ENCODE measurements around the gene PXMP2. TPM values are rescaled to one million over a fixed set of nuclear protein-coding genes. Genes with fewer than 3 reads are reported as not detected.

PXMP2 gene
- total RNA-seq, 1 donor from 2014 or later = 18.8 TPM

- no peak for TF ChIP-seq CTCF (IDR thresholded peaks at IDR 0.05)
- H3K27me3 ChIP-seq = no peaks in the 10 kb centered on the region
- peak in 1 of 2 donors; percentile 55 for DNase-seq (ENCODE audit: low spot score in 2 of 2)
- H3K9me3 ChIP-seq = no peaks in the 10 kb centered on the region
- H3K36me3 ChIP-seq = peaks cover 87 to 98% of the 10 kb centered on the region in 2 donors
- no peak overlapping the region for H3K27ac ChIP-seq
- H3K4me3 ChIP-seq = no peak overlapping the region
- intact Hi-C loops (cut with DNase I) = no loop called here
- H3K4me1 ChIP-seq = no peaks in the 10 kb centered on the region
Observed at GRCh38 chr12:132664206-132665148, 22.9 kb upstream of the PXMP2 start.

GRCh38 chr12:132665149-132665491 is 22.3 kb upstream of the PXMP2 start:
- intact Hi-C loops (cut with DNase I) = no loop called here
- DNase-seq (ENCODE audit: low spot score in 2 of 2) = no peak
- no peaks in the 10 kb centered on the region for H3K9me3 ChIP-seq
- no peak for TF ChIP-seq CTCF (IDR thresholded peaks at IDR 0.05)
- no peak overlapping the region for H3K4me3 ChIP-seq
- no peaks in the 10 kb centered on the region for H3K27me3 ChIP-seq
- H3K4me1 ChIP-seq = no peaks in the 10 kb centered on the region
- H3K27ac ChIP-seq = no peak overlapping the region
- peaks cover 82 to 96% of the 10 kb centered on the region in 2 donors for H3K36me3 ChIP-seq

- Histone ChIP-seq H3K36me3 (peaks cover 80 to 94% of the 10 kb centered on the region in 2 donors), H3K4me1 (no peaks in the 10 kb centered on the region), H3K27ac (no peak overlapping the region), H3K4me3 (no peak overlapping the region), H3K27me3 (no peaks in the 10 kb centered on the region), H3K9me3 (no peaks in the 10 kb centered on the region)
- TF ChIP-seq CTCF (IDR thresholded peaks at IDR 0.05) = no peak
- DNase-seq (ENCODE audit: low spot score in 2 of 2) = no peak
- intact Hi-C loops (cut with DNase I) = no loop called here
Observed at GRCh38 chr12:132665794-132666193, 21.6 kb upstream of the PXMP2 start.

- H3K4me3 ChIP-seq = no peak overlapping the region
- DNase-seq (ENCODE audit: low spot score in 2 of 2) = no peak
- H3K4me1 ChIP-seq = no peaks in the 10 kb centered on the region
- H3K36me3 ChIP-seq = peaks cover 75 to 90% of the 10 kb centered on the region in 2 donors
- no peak overlapping the region for H3K27ac ChIP-seq
- TF ChIP-seq CTCF (IDR thresholded peaks at IDR 0.05) = no peak
- no peaks in the 10 kb centered on the region for H3K27me3 ChIP-seq
- no peaks in the 10 kb centered on the region for H3K9me3 ChIP-seq
- intact Hi-C loops (cut with DNase I) = no loop called here
Observed at GRCh38 chr12:132668191-132669088, 18.9 kb upstream of the PXMP2 start.

GRCh38 chr12:132669166-132669879 is 18.1 kb upstream of the PXMP2 start:
- no peak overlapping the region for H3K4me3 ChIP-seq
- H3K27me3 ChIP-seq = no peaks in the 10 kb centered on the region
- intact Hi-C loops (cut with DNase I) = no loop called here
- no peak overlapping the region for H3K27ac ChIP-seq
- H3K9me3 ChIP-seq = no peaks in the 10 kb centered on the region
- H3K36me3 ChIP-seq = peaks cover 73 to 88% of the 10 kb centered on the region in 2 donors
- H3K4me1 ChIP-seq = no peaks in the 10 kb centered on the region
- DNase-seq (ENCODE audit: low spot score in 2 of 2) = no peak
- no peak for TF ChIP-seq CTCF (IDR thresholded peaks at IDR 0.05)
